Measurements from ENCODE around the gene GINS1. TPM values are rescaled to one million over a fixed set of nuclear protein-coding genes. Genes with fewer than 3 reads are reported as not detected.

Gene GINS1
- total RNA-seq, 1 donor from 2014 or later: 5.3 TPM

- Mint-ChIP-seq H3K36me3 (ENCODE audit: unreplicated experiment) (peaks cover 8% of the 10 kb centered on the region), H3K4me1 (ENCODE audit: low read depth, unreplicated experiment) (peaks cover 7% of the 10 kb centered on the region), H3K27ac (ENCODE audit: unreplicated experiment) (no peak overlapping the region), H3K27me3 (ENCODE audit: unreplicated experiment) (peaks cover 18% of the 10 kb centered on the region), H3K4me3 (ENCODE audit: unreplicated experiment) (no peak overlapping the region), H3K9me3 (ENCODE audit: unreplicated experiment) (peaks cover 8% of the 10 kb centered on the region)
- no peak for DNase-seq
- TF ChIP-seq, protein P1, sequence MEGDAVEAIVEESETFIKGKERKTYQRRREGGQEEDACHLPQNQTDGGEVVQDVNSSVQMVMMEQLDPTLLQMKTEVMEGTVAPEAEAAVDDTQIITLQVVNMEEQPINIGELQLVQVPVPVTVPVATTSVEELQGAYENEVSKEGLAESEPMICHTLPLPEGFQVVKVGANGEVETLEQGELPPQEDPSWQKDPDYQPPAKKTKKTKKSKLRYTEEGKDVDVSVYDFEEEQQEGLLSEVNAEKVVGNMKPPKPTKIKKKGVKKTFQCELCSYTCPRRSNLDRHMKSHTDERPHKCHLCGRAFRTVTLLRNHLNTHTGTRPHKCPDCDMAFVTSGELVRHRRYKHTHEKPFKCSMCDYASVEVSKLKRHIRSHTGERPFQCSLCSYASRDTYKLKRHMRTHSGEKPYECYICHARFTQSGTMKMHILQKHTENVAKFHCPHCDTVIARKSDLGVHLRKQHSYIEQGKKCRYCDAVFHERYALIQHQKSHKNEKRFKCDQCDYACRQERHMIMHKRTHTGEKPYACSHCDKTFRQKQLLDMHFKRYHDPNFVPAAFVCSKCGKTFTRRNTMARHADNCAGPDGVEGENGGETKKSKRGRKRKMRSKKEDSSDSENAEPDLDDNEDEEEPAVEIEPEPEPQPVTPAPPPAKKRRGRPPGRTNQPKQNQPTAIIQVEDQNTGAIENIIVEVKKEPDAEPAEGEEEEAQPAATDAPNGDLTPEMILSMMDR (IDR thresholded peaks at IDR 0.05; ENCODE audit: partially characterized antibody, unreplicated experiment): no peak
Measured at GRCh38 chr20:25495189-25495824, 87.8 kb downstream of the GINS1 start.

- Mint-ChIP-seq H3K27me3 (ENCODE audit: unreplicated experiment) (peaks cover 15% of the 10 kb centered on the region), H3K27ac (ENCODE audit: unreplicated experiment) (no peak overlapping the region), H3K9me3 (ENCODE audit: unreplicated experiment) (peaks cover 10% of the 10 kb centered on the region), H3K4me3 (ENCODE audit: unreplicated experiment) (no peak overlapping the region), H3K36me3 (ENCODE audit: unreplicated experiment) (peaks cover 8% of the 10 kb centered on the region), H3K4me1 (ENCODE audit: low read depth, unreplicated experiment) (peaks cover 11% of the 10 kb centered on the region)
- no peak for DNase-seq
- TF ChIP-seq, protein P1 (IDR thresholded peaks at IDR 0.05; ENCODE audit: partially characterized antibody, unreplicated experiment): no peak
Measured at GRCh38 chr20:25496165-25496967, 88.9 kb downstream of the GINS1 start.

- H3K27me3 Mint-ChIP-seq (ENCODE audit: unreplicated experiment): peaks cover 15% of the 10 kb centered on the region
- no peak overlapping the region for H3K27ac Mint-ChIP-seq (ENCODE audit: unreplicated experiment)
- no peak for DNase-seq
- TF ChIP-seq, protein P1 (IDR thresholded peaks at IDR 0.05; ENCODE audit: partially characterized antibody, unreplicated experiment): no peak
- H3K4me3 Mint-ChIP-seq (ENCODE audit: unreplicated experiment): no peak overlapping the region
- H3K36me3 Mint-ChIP-seq (ENCODE audit: unreplicated experiment): peaks cover 8% of the 10 kb centered on the region
- H3K9me3 Mint-ChIP-seq (ENCODE audit: unreplicated experiment): peaks cover 12% of the 10 kb centered on the region
- peaks cover 11% of the 10 kb centered on the region for H3K4me1 Mint-ChIP-seq (ENCODE audit: low read depth, unreplicated experiment)
Measured at GRCh38 chr20:25496968-25497401, 89.5 kb downstream of the GINS1 start.

DNA sequence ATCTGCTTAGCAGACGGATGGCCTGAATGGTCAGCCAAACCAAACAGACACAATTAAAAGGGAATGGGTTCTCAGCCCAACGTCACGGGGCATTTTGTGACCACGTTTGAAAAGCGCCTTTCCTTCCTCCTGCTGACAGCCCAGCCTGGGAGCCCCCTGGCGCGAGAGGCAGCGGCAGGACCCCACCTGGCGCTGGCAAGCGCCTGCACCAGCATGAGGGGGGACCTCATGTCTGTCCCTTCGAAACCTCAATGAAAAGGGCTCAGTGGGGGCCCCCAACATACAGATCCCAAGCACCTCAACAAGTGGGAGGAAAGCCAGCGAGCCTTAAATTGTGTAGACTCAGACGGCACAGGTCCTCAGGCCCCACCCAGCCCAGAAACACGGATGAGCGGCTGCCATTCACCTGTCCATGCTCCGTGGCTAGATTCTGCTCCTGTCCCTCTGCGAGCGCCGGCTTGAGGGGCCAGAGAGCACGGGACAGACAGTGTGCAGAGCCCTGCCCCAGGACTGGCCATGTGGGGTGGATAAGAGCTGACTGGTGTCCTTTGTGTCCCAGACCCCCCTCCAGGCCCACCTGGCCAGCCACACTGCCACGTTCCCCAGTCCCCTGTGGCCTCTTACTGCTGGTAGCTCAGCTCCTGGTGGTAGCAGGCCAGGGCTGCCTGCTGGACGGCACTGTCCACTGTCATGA, 90.3 kb downstream of the GINS1 start:
- Mint-ChIP-seq H3K27ac (ENCODE audit: unreplicated experiment) (no peak overlapping the region), H3K27me3 (ENCODE audit: unreplicated experiment) (peaks cover 17% of the 10 kb centered on the region), H3K4me1 (ENCODE audit: low read depth, unreplicated experiment) (peaks cover 11% of the 10 kb centered on the region), H3K9me3 (ENCODE audit: unreplicated experiment) (peaks cover 13% of the 10 kb centered on the region), H3K4me3 (ENCODE audit: unreplicated experiment) (no peak overlapping the region), H3K36me3 (ENCODE audit: unreplicated experiment) (peaks cover 8% of the 10 kb centered on the region)
- TF ChIP-seq, protein P1 (IDR thresholded peaks at IDR 0.05; ENCODE audit: partially characterized antibody, unreplicated experiment): no peak
- DNase-seq: no peak

Other genes starting within 250 kb of the GINS1 start
- 191 TPM for gene ENTPD6, start 212.0 kb upstream of the GINS1 start, total RNA-seq (ENCODE audit: unreplicated experiment)
- gene PYGB, start 159.6 kb upstream of the GINS1 start, total RNA-seq (ENCODE audit: unreplicated experiment): 295 TPM
- gene ABHD12, start 16.8 kb upstream of the GINS1 start, total RNA-seq (ENCODE audit: unreplicated experiment): 101 TPM
- gene NINL, start 177.9 kb downstream of the GINS1 start, total RNA-seq (ENCODE audit: unreplicated experiment): 86.8 TPM
- 1.4 TPM for gene NANP, start 216.3 kb downstream of the GINS1 start, total RNA-seq (ENCODE audit: unreplicated experiment)

Data from glutamatergic neuron (in vitro differentiated cells).